Astrocyte of the cerebellum (primary cell): Measurements from ENCODE around the gene RNASEL.

Experiments
- DNase-seq: peaks from one replicate; pipeline ENCODE4 v3.0.0-alpha.2; 2011; ENCODE audit warnings: low read depth
- H3K4me3 ChIP-seq: 2 replicates; pipeline ENCODE4 v1.5.1; 2011; ENCODE audit warnings: mild to moderate bottlenecking, low read depth, low read length, moderate library complexity
- CTCF ChIP-seq: IDR thresholded peaks from 2 replicates; pipeline ENCODE4 v1.5.1; 2012; ENCODE audit warnings: low read length, low read depth, moderate library complexity, mild to moderate bottlenecking; ENCODE audit errors: missing control alignments
- in situ Hi-C: cut with HindIII; loops from 2 replicates; pipeline ENCODE4 v1.10.0; 2017; ENCODE audit warnings: low sequenced_read_pairs

RNASEL gene

GRCh38 chr1:182608845-182609610 lies 20.0 kb upstream of the RNASEL start:
- TF ChIP-seq CTCF = no peak
- DNase-seq = no peak

DNA sequence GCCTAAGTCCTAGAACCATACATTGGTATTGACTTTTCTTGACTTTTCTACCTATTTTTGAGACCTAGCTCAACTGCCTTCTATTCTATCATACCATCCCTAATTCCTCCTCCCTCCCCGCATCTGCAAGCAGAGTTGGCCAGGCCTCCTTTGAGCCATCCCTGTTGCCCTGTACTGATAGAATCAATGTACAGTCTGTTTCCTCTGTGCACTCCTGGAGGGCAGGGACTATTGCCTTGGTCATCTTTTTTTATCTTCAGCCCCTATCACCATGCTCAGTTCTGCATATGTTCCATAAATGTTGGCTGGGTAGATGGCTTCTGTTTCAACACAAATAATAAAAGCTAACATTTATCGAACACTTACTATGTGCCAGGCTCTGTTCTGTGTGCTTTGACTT lies 19.2 kb upstream of the RNASEL start:
- DNase-seq = no peak
- H3K4me3 ChIP-seq = no peak overlapping the region
- in situ Hi-C loops = no loop called here
- TF ChIP-seq CTCF = no peak

More at GRCh38 chr1:182608845-182609610, 20.0 kb upstream of the RNASEL start:
- no peak overlapping the region for H3K4me3 ChIP-seq
- in situ Hi-C loops = no loop called here

GRCh38 chr1:182607566-182607965 lies 18.5 kb upstream of the RNASEL start:
- no peak for TF ChIP-seq CTCF
- in situ Hi-C loops = no loop called here
- no peak for DNase-seq
- H3K4me3 ChIP-seq = no peak overlapping the region

DNA sequence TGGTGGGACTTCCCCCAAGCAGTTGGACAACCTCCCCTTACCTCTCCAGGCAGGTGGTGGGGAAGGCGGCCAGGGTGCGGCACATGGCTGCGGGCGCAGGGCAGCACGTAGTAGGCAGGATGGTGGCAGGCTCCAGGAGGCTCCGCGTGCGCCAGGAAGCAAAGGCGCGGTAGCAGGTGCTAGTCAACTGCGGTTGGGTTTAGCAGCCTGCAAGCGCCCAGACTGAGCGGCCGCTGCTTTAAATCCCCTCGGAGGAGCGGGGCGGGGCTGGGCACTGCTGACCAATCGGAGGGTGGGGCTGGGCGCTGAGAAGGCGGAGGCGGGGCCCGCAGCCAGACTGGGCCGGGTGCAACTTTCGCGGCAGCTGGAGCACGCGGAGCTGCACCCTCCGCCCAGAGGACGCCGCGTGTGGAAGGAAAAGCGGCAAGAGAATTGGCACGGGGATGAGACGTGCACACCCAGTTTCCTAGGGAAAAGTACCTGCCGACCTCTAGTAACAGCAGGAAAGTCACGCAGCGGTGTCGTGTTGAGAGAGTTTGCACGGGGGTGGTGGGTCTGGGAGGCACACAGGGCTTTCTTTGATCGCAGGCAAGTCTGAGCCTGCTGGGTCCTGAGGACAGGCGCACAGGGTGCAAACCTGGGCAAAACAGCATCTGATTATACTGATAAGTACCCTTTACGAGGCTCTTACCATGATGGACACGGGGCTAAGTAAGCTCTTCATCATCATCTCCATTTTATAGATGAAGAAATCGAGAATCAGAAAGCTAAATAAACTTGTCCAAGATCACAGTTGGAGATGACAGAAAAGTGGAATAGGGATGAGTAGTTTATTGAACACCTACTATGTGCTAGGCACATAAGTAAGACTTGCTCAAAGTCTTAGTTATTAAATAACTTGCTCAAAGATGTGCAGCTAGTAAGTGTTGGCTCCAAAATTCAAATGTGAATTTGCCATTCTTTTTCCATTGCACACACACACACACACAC lies 15.4 kb upstream of the RNASEL start, which contains the start of gene RGS16:
TSS of gene RGS16 (minus strand) at position 215 of the 990 bp plus-strand sequence. CDS start at position 85, 130 bp downstream.
- in situ Hi-C loops = no loop called here
- no peak for TF ChIP-seq CTCF
- peak within 1 kb of the TSS; percentile 38 for H3K4me3 ChIP-seq
- no peak for DNase-seq

DNA sequence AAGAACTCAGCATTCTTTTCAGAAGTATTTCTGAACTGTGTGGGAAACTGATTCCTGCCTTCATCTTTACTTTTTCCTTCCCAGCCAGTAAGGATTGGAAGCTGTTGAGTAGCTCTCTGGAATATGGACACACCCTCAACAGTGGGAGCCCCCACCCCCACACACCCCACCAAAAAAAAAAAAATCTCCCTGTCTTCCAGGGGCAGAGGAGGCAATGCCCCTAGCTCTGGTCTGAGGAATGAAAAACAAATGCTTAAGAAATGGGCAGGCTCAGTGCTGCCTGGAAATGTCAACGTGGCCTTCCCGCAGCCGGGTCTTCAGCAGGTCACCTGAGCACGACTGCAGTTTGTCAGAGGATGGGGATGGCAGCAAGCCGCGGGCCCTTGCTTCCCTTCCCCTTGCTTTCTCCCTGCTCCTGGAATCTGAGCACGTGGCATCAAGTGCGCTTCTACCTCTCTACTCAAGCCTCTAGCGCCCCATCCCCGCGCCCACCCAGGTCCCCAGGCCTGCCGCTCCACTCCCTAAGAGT lies 14.7 kb upstream of the RNASEL start:
- in situ Hi-C loops = no loop called here
- TF ChIP-seq CTCF = no peak
- peak overlapping the region; percentile 38 for H3K4me3 ChIP-seq
- no peak for DNase-seq

DNA sequence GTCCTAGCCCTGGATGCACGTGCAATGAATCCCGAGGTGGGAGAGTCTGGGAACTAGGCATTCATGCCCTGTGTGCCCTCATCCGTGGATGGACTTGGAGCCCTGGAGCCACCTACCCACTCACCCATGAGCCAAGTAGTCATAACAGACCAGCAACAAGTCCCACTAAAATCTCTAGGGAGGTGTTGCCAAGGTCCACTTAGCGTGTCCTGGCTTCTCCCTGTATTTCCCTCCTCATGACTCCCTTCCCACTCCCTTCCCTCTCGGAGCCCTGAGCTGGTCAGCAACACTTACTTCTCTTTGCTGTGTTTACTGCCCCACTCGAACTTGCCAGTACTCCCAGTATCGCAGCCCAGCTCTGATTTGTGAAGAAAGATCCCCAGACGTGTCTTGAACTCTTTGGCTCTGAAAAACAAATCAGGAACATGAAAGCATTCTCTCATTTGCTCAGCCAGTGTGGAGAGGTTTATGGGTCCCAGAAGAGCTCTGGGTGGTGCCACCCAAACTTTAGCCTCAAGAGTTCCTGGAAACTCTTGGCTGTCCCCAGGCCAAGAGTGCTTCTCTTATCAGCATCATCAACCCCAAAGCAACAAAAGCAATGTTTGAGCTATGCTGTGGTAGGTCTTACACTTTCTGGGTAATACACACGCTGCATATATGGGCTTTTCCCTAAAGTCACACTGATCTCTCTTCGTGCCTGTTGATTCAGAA lies 14.0 kb upstream of the RNASEL start:
- in situ Hi-C loops = no loop called here
- TF ChIP-seq CTCF = no peak
- peak overlapping the region; percentile 38 for H3K4me3 ChIP-seq
- no peak for DNase-seq
